G401.6 (cell line): ENCODE measurements around the gene LRBA.
"Not testable (repeated sequence)": the region's sequence is repeated elsewhere in the genome, so short reads cannot be mapped to it uniquely, and the experiment has no call there.

Source experiments
- FAIRE-seq: peaks from 2 replicates; lab custom pipeline; 2012; peaks lifted over from hg19 to GRCh38; lab: Jason Lieb, UNC

LRBA gene

DNA sequence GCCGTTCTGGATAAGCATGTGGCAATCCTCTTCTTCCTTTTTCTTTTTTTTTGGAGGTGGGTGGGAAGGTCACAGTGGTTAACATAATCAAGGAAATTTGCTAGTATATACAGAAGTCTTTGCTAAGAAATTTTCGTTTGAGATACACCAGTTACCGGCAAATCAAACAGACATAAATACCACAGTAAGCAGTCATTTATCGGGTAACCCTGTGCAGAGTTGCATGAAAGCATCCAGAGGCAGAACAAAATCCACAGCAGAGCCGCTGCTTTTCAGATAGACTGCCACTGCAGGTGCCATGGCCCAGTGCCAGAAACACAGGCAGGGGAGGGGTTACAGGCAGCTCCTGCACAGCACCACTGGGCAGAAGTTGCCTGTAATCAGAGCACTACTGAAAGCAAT, 612.2 kb downstream of the LRBA start:
- no peak for FAIRE-seq

DNA sequence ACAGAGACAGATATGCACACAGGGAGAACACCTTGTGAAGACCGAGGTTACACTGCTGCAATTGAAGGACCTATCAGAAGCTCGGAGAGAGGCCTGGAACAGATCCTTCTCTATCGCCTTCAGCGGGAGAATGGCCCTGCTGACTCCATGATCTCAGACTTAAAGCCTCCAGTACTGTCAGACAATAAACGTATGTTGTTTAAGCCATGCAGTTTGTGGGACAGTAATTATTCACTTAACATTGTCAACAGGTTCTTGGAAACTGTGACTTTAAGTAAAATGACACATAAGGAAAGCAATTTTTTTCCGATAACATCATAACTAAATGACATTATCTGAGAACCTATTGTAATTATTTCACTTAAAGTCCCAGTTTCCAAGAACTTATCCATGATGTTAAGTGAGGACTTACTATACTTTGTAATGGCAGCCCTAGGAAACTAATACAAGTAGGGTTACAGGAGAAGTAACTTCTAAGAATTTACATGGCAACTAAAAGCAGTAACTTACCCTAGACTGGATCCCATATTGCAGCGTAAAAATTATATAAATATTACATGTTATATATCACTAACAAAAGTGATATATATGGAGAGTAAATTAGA, 613.9 kb downstream of the LRBA start:
- no peak for FAIRE-seq

DNA sequence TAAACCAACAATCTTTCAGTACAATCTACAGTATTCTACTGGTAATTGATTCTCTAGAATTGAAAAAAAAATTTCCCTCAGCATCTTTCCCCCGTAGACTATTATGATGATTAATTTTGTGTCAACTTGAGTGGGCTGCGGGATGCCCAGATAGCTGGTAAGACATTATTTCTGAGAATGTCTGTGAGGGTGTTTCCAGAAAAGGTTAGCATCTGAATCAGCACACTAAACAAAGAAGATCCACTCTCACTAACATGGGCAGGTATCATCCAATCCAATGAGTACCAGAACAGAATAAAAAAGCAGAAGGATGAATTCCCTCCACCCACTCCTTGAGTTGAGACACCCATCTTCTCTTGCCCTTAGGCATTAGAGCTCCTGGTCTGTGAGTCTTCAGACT, 619.2 kb downstream of the LRBA start:
- FAIRE-seq, result no peak

DNA sequence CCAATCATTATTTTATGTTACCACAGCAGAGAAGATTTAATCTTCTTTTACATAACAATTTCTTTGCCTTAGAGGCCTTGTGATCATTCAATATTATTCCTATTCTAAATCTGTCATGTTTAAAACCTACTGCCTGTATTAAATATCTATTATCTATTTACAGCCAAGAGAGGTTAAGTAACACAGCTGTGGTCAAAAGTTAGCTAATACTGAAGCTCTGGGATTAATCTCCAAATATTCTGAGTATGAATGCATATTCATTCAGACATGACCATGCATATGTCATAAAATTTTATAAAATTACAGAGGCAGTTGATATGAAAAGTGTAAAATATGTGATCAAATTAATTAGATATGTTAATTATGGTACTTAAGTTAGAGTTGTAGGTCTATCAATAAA, 621.0 kb downstream of the LRBA start:
- no peak for FAIRE-seq

DNA sequence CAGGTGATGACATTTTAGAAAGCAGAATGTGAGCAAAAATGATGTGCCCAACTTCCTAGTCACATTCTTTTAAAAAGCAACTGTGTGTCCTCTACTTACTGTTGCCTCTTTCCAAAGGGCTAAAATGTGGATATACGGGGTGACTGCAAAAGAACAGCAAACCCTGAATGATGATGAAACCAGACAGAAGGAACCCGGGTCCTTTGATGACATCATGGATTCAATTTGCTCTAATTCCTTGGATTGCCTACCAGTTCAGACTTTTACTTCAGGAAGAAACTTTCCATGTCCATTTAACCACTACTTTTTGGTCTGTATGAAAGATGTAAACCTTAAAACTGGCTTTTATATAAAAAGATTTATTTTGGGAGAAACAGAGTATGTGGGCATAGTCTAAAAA, 624.0 kb downstream of the LRBA start:
- FAIRE-seq, result no peak

DNA sequence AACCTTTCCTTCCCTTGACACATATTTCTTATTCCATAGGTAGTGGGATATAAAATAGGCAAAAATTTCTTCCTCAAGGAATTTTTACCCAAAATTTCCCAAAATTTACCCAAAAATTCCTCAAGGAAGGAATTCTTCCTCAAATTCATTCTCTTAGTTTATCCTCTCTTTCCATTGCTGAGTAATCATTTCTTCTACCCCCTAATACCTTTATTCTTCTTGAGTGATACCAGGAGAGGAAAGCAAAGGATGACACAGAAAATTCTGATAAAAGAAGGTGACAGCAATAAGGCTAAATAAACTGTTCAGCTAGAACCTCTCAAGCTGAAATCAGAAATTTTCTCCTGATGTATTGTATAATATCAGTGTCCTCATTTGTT, 624.6 kb downstream of the LRBA start:
- no peak for FAIRE-seq

DNA sequence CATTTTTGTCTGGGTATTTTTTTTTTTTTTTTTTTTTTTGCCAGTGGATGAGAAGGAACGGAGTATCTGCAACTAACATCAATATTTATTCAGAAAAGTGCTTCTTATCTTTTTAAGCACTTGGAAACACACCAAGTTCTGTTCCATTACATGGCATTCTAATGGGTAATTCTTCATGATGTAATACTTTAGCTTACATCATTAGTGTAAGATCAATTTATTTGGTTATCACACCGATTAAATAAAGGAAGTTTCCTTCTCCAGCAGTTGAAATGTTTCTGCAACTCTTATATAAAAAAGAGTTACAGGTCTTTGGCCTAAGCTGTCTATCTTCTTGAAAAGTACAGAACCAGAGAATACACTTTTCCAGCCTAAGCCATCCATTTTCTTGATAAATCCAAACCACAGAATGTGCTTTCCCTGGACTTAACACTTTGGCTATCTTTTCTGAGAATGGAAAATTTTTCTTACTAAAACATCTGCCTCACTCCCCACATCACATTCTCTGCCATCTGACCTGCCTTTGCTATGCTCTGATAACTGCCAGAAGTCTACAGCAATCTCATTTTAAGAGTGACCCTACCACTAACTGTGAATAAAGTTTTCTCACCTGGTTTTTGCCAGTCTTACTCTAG, 625.1 kb downstream of the LRBA start:
- FAIRE-seq, result no peak

DNA sequence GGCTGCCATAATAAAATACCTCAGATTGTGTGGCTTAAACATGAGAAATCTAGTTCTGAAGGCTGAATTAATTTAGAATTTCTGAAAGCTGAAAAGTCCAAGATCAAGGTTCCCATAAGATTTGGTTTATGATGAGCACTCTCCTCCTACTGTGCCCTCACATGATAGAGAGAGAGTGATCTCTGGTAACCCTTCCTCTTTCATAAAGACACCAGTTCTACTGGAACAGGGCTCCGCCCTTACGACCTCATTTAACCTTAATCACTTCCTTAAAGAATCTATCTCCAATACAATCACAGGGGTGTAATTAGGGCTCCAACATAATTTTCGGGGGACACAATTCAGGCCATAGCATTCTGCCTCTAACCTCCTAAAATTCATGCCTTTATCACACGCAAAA, 627.1 kb downstream of the LRBA start:
- FAIRE-seq, result no peak

DNA sequence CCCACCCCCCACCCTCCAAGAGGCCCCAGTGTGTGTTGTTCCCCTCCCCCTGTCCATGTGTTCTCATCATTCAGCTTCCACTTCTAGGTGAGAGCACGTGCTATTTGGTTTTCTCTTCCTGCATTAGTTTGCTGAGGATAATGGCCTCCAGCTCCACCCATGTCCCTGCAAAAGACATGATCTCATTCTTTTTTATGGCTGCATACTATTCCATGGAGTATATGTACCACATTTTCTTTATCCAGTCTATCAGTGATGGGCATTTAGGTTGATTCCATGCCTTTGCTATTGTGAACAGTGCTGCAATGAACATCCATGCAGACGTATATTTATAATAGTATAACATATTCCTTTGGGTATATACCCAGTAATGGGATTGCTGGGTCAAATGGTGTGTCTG, 628.7 kb downstream of the LRBA start:
- FAIRE-seq, result not testable (repeated sequence)

DNA sequence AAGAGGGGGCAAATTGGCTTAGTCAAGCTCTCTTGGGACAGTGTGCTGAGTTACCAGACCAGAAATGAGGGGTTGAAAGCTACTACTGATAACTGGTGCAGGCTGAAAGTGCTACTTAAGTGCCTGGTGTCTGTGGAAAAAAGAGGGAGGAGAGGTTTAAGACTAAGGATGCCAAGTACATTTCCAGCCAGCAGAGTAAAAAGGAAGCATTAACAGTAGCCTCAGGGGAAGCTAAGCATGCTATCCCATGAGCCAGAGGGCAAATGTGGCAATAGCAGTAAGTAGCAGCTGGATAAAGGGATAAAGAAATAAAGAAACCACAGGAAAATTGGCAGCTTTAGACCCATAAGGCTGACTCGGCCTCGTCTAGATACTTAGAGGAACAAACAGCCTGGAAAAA, 629.5 kb downstream of the LRBA start:
- no peak for FAIRE-seq

DNA sequence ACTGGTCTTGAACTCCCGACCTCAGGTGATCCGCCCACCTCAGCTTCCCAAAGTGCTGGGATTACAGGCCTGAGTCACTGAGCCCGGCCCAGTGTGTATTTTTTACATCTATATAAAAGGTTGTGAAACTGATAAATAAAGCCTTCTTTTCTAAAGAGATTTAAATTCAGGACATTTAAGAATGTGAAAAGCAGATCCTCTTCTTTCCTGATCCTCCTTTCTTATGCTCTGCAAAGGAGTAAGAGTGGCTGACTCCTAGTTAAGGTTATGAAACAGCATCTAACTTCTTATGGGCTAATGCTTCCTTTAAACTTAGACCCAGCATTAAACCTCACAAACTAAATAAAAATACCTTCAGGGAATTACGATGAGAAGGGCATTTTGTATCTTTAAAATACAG, 630.8 kb downstream of the LRBA start:
- no peak for FAIRE-seq

DNA sequence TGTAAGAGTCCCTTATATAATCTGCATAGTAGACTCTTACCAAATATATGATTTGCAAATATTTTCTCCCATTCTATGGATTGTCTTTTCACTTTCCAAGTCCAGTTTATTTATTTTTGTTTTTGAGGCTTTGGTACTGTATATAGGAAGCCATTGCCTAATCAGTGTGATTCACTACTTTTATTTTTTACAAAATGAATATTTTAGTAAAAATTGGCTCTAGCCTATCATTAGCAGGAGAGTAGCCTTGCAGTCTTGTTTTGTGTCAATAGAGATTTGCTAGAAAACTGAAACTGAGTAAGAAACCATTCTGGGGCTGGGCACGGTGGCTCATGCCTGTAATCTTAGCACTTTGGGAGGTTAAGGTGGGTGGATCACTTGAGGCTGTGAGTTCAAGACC, 633.1 kb downstream of the LRBA start:
- no peak for FAIRE-seq

DNA sequence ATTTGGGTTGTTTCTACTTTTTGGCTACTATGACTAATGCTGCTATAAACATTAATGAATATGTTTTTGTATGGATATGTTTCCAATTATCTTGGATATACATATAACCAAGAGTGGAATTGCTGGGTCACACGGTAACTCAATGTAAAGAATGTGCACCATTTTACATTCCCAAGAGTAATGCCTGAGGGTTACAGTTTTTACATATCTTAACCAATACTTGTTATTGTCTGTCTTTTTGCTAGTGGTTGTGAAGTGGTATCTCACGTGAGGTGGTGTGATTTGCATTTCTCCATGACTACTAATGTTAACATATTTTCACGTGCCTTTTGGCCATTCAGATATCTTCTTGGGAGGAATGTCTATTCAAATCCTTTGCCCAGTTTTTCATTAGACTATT, 633.5 kb downstream of the LRBA start:
- no peak for FAIRE-seq

DNA sequence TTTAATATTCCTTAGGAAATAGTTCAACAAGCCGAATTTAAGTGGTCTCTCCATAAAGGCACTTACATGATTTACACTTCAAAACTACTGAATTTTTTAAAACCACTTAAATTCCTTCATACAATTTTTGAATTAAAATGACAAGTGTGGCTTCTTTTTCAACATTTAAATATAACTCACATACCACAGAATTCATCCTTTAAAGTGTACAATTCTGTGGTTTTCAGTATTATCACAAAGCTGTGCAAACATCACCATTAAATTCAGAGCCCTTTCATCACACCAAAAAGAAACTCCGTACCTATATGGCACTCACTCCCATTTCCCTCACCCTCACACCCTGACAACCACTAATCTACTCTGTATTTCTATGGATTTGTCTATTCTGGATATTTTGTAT, 634.0 kb downstream of the LRBA start:
- FAIRE-seq, result no peak

DNA sequence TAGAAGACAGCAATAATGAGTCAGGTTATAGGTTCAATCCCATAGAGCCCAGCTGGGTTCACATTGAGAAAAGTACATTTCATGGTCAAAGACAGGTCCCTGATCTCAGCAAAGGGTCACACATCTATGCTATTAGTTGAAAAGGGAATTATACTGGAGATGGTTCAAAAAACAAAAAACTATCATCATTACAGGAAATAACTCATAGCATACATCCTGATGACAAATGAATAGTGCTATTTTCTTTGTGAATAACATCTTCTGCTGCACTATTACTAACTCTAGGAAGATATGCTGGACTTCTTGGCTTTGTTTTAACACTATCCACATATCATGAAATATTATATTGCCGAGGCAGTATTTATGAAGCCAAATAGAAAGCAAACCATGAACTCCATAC, 635.6 kb downstream of the LRBA start:
- FAIRE-seq, result no peak

DNA sequence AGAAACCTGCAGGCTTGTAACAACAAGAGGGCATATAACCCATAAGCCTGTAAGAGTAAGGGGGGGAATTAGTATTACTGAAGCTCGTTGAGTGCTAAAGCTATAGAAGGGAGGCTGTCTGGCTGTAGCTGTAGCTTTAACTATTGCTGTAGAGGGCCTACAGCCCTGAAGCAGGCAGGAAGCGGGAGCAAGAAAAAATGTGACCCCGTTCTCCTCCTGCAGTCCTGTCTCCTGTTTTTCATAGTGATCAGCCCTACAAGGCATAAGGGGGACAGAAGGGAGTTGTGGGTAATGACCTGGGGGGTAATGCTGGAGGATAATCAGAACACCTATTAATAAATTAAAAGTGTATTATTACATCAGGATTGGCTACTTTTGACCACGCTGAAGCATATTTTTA, 640.1 kb downstream of the LRBA start:
- FAIRE-seq, result no peak

DNA sequence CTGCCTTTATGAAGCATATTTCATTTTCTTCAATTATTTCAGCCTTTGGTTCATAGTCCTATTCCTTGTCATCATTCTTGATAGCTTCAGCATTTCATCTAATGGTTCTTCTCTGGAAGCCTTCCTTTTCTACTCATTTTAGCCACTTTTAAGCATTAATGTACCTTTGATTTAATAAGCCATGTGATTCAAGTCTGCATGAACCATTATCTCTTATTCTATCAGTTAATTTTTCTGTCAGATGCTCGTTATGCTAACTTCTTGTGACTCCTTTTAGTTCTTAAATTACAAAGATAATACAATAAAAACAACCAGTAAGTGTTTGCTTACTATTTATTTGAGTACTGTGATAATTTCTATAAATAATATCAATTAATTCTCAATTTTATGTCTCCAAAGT, 643.2 kb downstream of the LRBA start:
- no peak for FAIRE-seq

DNA sequence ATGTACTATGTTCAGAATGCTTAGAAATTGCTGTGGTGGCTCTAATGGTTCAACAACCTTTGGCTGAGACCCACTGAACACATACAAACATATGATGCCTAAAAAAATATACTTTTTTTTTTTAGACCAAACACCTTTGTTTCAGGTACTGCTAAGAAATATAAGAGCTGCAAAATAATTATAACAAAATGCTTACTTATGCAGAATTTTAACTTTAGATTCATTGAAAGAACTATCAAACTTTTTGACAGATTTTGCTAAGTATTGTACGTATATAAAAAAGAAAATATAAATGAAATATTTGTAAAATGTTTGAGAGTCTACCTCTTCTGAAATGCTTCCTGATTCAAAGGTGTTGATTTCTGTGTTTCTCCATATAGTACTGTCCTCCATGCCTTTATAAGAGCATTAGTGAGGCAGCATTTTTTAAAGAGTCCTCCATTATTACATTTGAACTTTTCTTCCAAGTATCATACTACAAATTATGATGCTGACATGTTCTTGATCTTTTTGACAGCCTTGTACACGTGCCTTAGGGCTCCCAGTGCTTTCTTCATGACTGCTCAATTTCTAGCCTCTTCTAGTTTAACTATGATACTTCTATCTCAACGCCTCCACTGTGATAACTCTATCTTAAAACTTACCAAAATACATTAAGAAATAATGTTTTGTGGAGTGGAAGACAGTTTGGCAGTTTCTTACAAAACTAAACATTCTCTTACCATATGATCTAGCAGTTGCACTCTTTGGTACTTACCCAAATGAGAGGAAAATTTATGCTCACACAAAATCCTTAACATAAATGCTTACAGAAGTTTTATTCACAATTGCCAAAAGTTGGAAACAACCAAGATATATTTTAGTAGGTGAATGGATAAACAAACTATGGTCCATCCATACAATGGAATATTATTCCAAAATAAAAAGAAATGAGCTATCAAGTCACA, 645.4 kb downstream of the LRBA start:
- no peak for FAIRE-seq

DNA sequence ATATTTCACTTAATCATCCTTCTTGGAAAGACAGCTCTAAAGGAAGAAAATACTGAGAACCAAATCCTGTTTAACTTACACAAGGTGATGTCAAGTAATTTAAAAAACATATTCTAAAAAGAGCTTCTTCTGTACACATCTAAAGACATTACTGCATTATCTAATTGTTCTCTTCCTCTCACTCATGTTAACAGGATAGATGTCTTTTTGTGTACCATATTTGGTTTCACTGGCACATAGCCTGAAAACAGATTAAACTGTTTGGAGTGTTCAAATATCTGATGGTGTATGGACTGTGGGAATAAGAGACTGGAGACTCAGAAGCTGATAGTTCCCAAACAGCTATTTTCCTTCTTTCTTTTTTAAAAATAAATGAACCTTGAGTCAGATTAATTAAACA, 646.4 kb downstream of the LRBA start:
- FAIRE-seq, result peak; percentile 23

DNA sequence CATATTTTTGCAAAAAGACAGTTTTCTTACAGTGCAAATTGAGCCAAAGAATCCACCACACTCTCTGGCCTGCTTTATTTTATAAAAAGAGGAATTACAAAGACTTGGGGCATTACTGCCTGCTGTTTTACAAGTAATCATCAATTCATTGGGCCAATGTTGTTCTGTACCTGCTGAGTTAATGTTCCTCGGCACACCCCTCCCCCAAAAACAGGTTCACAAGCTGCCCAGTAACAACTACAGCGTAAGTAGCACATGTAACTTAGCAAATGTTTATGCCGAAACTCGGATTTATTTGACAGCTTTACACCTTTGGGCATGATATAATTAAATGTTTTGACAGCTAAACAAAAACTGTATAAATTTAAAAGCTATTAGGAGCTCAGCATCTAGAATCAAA, 647.8 kb downstream of the LRBA start:
- FAIRE-seq, result no peak

DNA sequence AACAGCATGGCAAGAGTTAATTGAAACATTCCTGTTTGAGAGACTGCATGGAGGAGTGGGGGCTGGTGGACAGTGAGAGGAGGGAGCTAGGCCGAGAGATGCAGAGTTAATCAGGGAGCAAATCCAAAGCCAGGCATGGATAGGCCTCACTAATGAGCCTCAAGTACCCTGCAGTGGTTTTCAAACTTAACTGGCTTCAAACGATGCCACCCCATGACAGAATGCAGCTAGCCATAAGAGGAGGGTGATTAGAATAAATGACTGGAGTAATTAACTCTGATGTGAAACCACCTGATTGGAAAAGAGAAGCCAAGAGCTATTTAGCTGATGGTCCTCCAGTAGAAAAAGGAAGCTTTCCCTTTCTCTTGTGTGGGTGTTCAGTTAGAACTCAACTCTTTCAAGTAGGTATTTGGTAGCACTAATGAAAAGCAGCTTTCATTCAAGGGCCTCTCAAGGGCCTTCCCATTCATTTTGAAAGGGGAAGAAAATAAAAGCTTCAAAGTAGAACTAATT, 648.5 kb downstream of the LRBA start:
- FAIRE-seq, result peak; percentile 6

DNA sequence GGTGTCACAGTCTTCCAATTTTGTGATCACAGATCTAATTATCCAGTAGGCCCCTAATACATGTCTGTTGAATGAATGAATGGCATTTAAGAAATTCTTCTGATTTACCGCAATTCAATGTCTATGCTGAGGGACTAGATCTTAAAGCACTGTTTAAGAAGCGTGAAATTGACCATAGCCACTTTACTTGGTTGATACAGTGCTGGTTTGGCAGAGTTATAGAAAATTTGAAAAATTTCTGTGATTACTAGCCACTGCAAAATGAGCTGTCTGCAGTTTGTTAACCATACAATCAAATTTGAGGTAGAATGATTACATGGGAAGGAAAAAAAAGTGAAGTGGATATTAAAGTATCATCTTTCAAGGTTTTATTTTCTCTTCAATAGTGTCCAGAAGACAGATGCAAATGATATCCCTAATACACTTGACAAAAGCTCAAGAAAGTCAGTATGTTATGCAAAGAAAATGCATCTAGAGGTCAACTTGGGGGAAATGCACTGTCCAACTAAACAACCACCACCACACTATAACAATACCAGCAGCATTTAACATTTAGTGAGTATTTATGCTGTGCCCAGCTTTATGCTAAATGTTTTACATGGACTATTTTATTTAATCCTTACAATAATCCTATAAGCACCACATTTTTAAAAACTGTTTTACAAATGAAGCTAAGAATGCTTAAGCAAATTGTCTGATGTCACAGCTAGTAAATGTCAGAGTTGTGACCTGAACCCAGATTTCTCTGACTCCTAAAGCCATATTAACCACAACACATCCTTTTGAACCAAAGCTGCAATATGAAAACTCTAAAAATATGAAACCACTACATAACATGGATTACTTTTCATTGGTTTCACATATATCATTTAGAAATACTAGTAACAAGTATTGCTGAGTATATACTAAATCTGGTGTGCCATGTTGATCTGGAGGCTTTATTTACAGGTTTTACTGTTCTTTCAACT, 651.1 kb downstream of the LRBA start:
- no peak for FAIRE-seq
